Measurements from ENCODE around the gene SIAH3.

- TF ChIP-seq, protein P1, sequence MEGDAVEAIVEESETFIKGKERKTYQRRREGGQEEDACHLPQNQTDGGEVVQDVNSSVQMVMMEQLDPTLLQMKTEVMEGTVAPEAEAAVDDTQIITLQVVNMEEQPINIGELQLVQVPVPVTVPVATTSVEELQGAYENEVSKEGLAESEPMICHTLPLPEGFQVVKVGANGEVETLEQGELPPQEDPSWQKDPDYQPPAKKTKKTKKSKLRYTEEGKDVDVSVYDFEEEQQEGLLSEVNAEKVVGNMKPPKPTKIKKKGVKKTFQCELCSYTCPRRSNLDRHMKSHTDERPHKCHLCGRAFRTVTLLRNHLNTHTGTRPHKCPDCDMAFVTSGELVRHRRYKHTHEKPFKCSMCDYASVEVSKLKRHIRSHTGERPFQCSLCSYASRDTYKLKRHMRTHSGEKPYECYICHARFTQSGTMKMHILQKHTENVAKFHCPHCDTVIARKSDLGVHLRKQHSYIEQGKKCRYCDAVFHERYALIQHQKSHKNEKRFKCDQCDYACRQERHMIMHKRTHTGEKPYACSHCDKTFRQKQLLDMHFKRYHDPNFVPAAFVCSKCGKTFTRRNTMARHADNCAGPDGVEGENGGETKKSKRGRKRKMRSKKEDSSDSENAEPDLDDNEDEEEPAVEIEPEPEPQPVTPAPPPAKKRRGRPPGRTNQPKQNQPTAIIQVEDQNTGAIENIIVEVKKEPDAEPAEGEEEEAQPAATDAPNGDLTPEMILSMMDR (IDR thresholded peaks at IDR 0.05; ENCODE audit: low read length), result no peak
- no peak for TF ChIP-seq EZH2 (optimal IDR thresholded peaks at IDR 0.05; ENCODE audit: low read depth, low read length)
- TF ChIP-seq EZH2phosphoT487 (IDR thresholded peaks at IDR 0.05; ENCODE audit: low read length), result no peak
Measured at GRCh38 chr13:45849408-45849807, 2.1 kb downstream of the SIAH3 start.
